Nephron (organoid): ENCODE data around the gene RIMS1.
A peak's percentile ranks its signal among the peaks of the same experiment; 100 is the strongest.

Experiments used
- H3K27ac Mint-ChIP-seq, 3 experiments: 2 replicates each; pipeline ENCODE4 v1.8.0; 2020; ENCODE audit warnings: mixed read lengths in 3 of 3, mild to moderate bottlenecking in 2 of 3, moderate library complexity in 1 of 3
- H3K27me3 Mint-ChIP-seq: 2 replicates; pipeline ENCODE4 v1.8.0; 2021; ENCODE audit warnings: low read depth, mild to moderate bottlenecking, moderate library complexity, mixed read lengths
- H3K36me3 Mint-ChIP-seq: 2 replicates; pipeline ENCODE4 v1.8.0; 2020; ENCODE audit warnings: low read depth, mixed read lengths
- H3K4me1 Mint-ChIP-seq: 2 replicates; pipeline ENCODE4 v1.8.0; 2020; ENCODE audit warnings: mixed read lengths
- H3K4me3 Mint-ChIP-seq, 3 experiments: 2 replicates each; pipeline ENCODE4 v1.8.0; 2020; ENCODE audit warnings: mild to moderate bottlenecking in 3 of 3, mixed read lengths in 3 of 3, moderate library complexity in 2 of 3
- H3K9me3 Mint-ChIP-seq: 2 replicates; pipeline ENCODE4 v1.8.0; 2020; ENCODE audit warnings: mixed read lengths
- TF ChIP-seq, protein P1 (sequence below), 3 experiments: fragments of 200-600 bp; sonication (generic); IDR thresholded peaks; one replicate each; pipeline ENCODE4 v1.5.0; 2021; ENCODE audit warnings: antibody characterized with exemption in 3 of 3; ENCODE audit not compliant: unreplicated experiment in 3 of 3

RIMS1 gene

DNA sequence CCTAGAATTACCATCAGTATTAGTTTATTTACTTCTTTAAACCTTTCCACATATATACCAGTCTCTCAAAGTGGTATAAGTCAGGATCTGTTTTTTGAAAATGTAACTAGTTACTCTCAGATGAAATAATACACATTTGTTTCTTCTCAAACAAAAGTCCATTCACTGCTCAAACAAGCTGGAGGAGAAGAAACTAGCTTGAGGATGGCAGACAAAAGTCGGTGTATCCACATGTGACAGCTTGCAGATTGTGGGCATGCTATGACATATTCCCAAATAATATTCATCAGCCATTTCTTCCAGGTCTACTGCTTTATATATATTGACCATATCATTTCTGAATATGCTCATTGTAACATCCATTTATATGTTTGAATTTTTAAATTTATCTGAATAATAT is 538.1 kb downstream of the RIMS1 start:
- H3K27ac Mint-ChIP-seq: no peak overlapping the region
- H3K4me1 Mint-ChIP-seq: peaks cover 18% of the 10 kb centered on the region
- H3K27me3 Mint-ChIP-seq: no peaks in the 10 kb centered on the region
- TF ChIP-seq, protein P1, sequence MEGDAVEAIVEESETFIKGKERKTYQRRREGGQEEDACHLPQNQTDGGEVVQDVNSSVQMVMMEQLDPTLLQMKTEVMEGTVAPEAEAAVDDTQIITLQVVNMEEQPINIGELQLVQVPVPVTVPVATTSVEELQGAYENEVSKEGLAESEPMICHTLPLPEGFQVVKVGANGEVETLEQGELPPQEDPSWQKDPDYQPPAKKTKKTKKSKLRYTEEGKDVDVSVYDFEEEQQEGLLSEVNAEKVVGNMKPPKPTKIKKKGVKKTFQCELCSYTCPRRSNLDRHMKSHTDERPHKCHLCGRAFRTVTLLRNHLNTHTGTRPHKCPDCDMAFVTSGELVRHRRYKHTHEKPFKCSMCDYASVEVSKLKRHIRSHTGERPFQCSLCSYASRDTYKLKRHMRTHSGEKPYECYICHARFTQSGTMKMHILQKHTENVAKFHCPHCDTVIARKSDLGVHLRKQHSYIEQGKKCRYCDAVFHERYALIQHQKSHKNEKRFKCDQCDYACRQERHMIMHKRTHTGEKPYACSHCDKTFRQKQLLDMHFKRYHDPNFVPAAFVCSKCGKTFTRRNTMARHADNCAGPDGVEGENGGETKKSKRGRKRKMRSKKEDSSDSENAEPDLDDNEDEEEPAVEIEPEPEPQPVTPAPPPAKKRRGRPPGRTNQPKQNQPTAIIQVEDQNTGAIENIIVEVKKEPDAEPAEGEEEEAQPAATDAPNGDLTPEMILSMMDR (IDR thresholded peaks at IDR 0.05; ENCODE audit: unreplicated experiment in 3 of 3): no peak
- H3K36me3 Mint-ChIP-seq: no peaks in the 10 kb centered on the region
- peaks cover 8% of the 10 kb centered on the region for H3K9me3 Mint-ChIP-seq
- H3K4me3 Mint-ChIP-seq: no peak overlapping the region

DNA sequence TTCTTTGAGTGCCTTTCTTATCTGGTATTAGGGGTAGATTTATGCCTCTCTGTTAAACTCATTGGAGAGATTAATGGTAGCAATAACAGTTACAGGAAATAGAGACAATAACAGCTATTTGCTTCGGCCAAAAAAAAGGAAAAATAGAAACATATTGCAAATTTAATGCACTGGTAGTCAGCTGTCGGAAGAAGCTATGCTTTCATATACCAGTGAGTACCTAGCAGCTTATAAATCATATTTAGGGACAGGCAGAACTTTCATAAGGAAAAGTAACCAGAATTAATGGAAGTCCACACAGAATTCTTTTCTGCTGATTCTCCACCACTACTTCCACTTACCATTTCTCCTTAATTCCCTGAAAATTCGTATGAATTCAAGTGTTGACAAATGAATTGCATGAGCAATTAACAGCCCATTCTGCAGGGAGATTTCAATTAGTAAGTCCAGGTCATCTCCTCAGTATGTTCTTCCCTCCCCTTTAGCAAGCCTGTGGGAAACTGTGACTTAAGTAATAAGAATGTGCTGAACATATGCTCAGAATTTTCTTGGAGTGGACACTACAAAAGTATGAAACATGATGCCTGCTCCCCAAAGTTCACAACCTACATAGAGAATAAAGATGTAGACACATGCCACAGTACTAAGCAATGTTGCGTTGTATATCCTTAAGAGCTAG is 538.8 kb downstream of the RIMS1 start:
- H3K4me1 Mint-ChIP-seq: peaks cover 18% of the 10 kb centered on the region
- no peak overlapping the region for H3K4me3 Mint-ChIP-seq
- H3K27ac Mint-ChIP-seq: peak overlapping the region in 1 of 3 experiments; percentile 33
- H3K36me3 Mint-ChIP-seq: no peaks in the 10 kb centered on the region
- TF ChIP-seq, protein P1 (IDR thresholded peaks at IDR 0.05; ENCODE audit: unreplicated experiment in 3 of 3): no peak
- peaks cover 8% of the 10 kb centered on the region for H3K9me3 Mint-ChIP-seq
- no peaks in the 10 kb centered on the region for H3K27me3 Mint-ChIP-seq

DNA sequence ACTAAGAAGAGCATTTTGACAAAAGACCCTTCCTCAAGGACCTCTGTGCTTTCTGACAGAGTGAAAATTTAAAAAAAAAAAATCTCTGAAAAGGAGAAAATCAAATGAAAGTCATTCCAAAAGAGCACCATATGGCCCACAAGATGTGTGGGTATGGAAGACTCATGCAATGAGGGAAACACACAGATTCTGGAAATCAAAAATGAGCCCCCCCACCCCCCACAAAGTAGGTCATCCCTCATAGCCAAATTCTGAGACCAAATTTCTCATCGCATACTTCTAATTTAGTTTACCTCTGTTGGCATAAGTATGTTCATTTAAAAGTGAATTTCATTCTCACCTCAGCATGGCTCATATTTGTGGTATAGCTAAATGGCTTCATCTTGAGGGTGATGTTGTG is 554.3 kb downstream of the RIMS1 start:
- peaks cover 4% of the 10 kb centered on the region for H3K27me3 Mint-ChIP-seq
- H3K4me3 Mint-ChIP-seq: no peak overlapping the region
- no peaks in the 10 kb centered on the region for H3K36me3 Mint-ChIP-seq
- H3K4me1 Mint-ChIP-seq: no peaks in the 10 kb centered on the region
- H3K9me3 Mint-ChIP-seq: no peaks in the 10 kb centered on the region
- H3K27ac Mint-ChIP-seq: no peak overlapping the region
- TF ChIP-seq, protein P1 (IDR thresholded peaks at IDR 0.05; ENCODE audit: unreplicated experiment in 3 of 3): no peak

DNA sequence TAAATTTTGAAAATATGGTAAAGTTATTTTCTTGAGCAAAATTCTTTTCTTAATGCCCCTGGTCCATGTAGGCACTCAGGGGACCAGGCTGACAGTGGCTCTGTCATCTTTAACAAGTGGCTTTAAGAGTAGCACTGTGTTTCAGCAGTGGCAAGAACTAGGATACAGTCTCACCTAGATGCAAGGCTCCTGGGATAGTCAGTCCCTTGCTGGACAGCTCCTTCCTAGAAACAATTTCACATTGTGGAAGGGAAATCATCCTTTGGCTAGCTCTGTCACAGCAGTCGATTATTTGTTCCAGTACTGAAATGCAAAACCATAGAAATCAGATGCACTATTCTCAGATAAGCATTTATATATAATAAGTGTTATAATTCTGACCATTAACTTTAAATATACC is 560.1 kb downstream of the RIMS1 start:
- H3K36me3 Mint-ChIP-seq: no peaks in the 10 kb centered on the region
- no peak overlapping the region for H3K4me3 Mint-ChIP-seq
- H3K9me3 Mint-ChIP-seq: no peaks in the 10 kb centered on the region
- TF ChIP-seq, protein P1 (IDR thresholded peaks at IDR 0.05; ENCODE audit: unreplicated experiment in 3 of 3): no peak
- no peak overlapping the region for H3K27ac Mint-ChIP-seq
- H3K27me3 Mint-ChIP-seq: peaks cover 7% of the 10 kb centered on the region
- H3K4me1 Mint-ChIP-seq: no peaks in the 10 kb centered on the region
